ENCODE results near the gene ELAVL2.

ELAVL2 gene

GRCh38 chr9:23686257-23686656, 139.8 kb downstream of the ELAVL2 start:
- Histone ChIP-seq H3K27me3 (ENCODE audit: control insufficient read depth, insufficient read depth, low read length) (no peaks in the 10 kb centered on the region), H3K27ac (ENCODE audit: low read depth, low read length) (no peak overlapping the region), H3K36me3 (ENCODE audit: control insufficient read depth, insufficient read depth, low read length) (no peaks in the 10 kb centered on the region), H3K4me3 (ENCODE audit: low read length) (no peak overlapping the region), H3K9ac (ENCODE audit: low read length) (no peak overlapping the region), H3K4me1 (ENCODE audit: control insufficient read depth, insufficient read depth, low read length) (no peaks in the 10 kb centered on the region)

GRCh38 chr9:23683611-23684061, 142.4 kb downstream of the ELAVL2 start:
- H3K9ac ChIP-seq (ENCODE audit: low read length), result no peak overlapping the region
- no peaks in the 10 kb centered on the region for H3K4me1 ChIP-seq (ENCODE audit: control insufficient read depth, insufficient read depth, low read length)
- no peaks in the 10 kb centered on the region for H3K36me3 ChIP-seq (ENCODE audit: control insufficient read depth, insufficient read depth, low read length)
- no peaks in the 10 kb centered on the region for H3K27me3 ChIP-seq (ENCODE audit: control insufficient read depth, insufficient read depth, low read length)
- no peak overlapping the region for H3K27ac ChIP-seq (ENCODE audit: low read depth, low read length)
- no peak overlapping the region for H3K4me3 ChIP-seq (ENCODE audit: low read length)

GRCh38 chr9:23682891-23683431, 143.1 kb downstream of the ELAVL2 start:
- Histone ChIP-seq H3K36me3 (ENCODE audit: control insufficient read depth, insufficient read depth, low read length) (no peaks in the 10 kb centered on the region), H3K27ac (ENCODE audit: low read depth, low read length) (no peak overlapping the region), H3K9ac (ENCODE audit: low read length) (no peak overlapping the region), H3K4me3 (ENCODE audit: low read length) (no peak overlapping the region), H3K4me1 (ENCODE audit: control insufficient read depth, insufficient read depth, low read length) (no peaks in the 10 kb centered on the region), H3K27me3 (ENCODE audit: control insufficient read depth, insufficient read depth, low read length) (no peaks in the 10 kb centered on the region)

GRCh38 chr9:23682352-23682751, 143.7 kb downstream of the ELAVL2 start:
- Histone ChIP-seq H3K4me1 (ENCODE audit: control insufficient read depth, insufficient read depth, low read length) (no peaks in the 10 kb centered on the region), H3K36me3 (ENCODE audit: control insufficient read depth, insufficient read depth, low read length) (no peaks in the 10 kb centered on the region), H3K27ac (ENCODE audit: low read depth, low read length) (no peak overlapping the region), H3K27me3 (ENCODE audit: control insufficient read depth, insufficient read depth, low read length) (no peaks in the 10 kb centered on the region), H3K4me3 (ENCODE audit: low read length) (no peak overlapping the region), H3K9ac (ENCODE audit: low read length) (no peak overlapping the region)

- Histone ChIP-seq H3K27me3 (ENCODE audit: control insufficient read depth, insufficient read depth, low read length) (no peaks in the 10 kb centered on the region), H3K36me3 (ENCODE audit: control insufficient read depth, insufficient read depth, low read length) (no peaks in the 10 kb centered on the region), H3K27ac (ENCODE audit: low read depth, low read length) (no peak overlapping the region), H3K9ac (ENCODE audit: low read length) (no peak overlapping the region), H3K4me3 (ENCODE audit: low read length) (no peak overlapping the region), H3K4me1 (ENCODE audit: control insufficient read depth, insufficient read depth, low read length) (no peaks in the 10 kb centered on the region)
Measured at GRCh38 chr9:23677446-23677845, 148.6 kb downstream of the ELAVL2 start.

- no peak overlapping the region for H3K27ac ChIP-seq (ENCODE audit: low read depth, low read length)
- H3K36me3 ChIP-seq (ENCODE audit: control insufficient read depth, insufficient read depth, low read length), result no peaks in the 10 kb centered on the region
- H3K27me3 ChIP-seq (ENCODE audit: control insufficient read depth, insufficient read depth, low read length), result no peaks in the 10 kb centered on the region
- no peak overlapping the region for H3K9ac ChIP-seq (ENCODE audit: low read length)
- no peaks in the 10 kb centered on the region for H3K4me1 ChIP-seq (ENCODE audit: control insufficient read depth, insufficient read depth, low read length)
- no peak overlapping the region for H3K4me3 ChIP-seq (ENCODE audit: low read length)
Measured at GRCh38 chr9:23674016-23674585, 151.9 kb downstream of the ELAVL2 start.

GRCh38 chr9:23672151-23672550, 153.9 kb downstream of the ELAVL2 start:
- Histone ChIP-seq H3K4me3 (ENCODE audit: low read length) (no peak overlapping the region), H3K27me3 (ENCODE audit: control insufficient read depth, insufficient read depth, low read length) (no peaks in the 10 kb centered on the region), H3K27ac (ENCODE audit: low read depth, low read length) (no peak overlapping the region)

GRCh38 chr9:23669776-23670175, 156.3 kb downstream of the ELAVL2 start:
- H3K4me3 ChIP-seq (ENCODE audit: low read length), result no peak overlapping the region
- no peaks in the 10 kb centered on the region for H3K27me3 ChIP-seq (ENCODE audit: control insufficient read depth, insufficient read depth, low read length)
- no peak overlapping the region for H3K9ac ChIP-seq (ENCODE audit: low read length)
- H3K27ac ChIP-seq (ENCODE audit: low read depth, low read length), result no peak overlapping the region
- no peaks in the 10 kb centered on the region for H3K4me1 ChIP-seq (ENCODE audit: control insufficient read depth, insufficient read depth, low read length)
- H3K36me3 ChIP-seq (ENCODE audit: control insufficient read depth, insufficient read depth, low read length), result no peaks in the 10 kb centered on the region

More at GRCh38 chr9:23672151-23672550, 153.9 kb downstream of the ELAVL2 start:
- no peaks in the 10 kb centered on the region for H3K4me1 ChIP-seq (ENCODE audit: control insufficient read depth, insufficient read depth, low read length)
- no peaks in the 10 kb centered on the region for H3K36me3 ChIP-seq (ENCODE audit: control insufficient read depth, insufficient read depth, low read length)
- H3K9ac ChIP-seq (ENCODE audit: low read length), result no peak overlapping the region

GRCh38 chr9:23665635-23666034, 160.4 kb downstream of the ELAVL2 start:
- Histone ChIP-seq H3K9ac (ENCODE audit: low read length) (no peak overlapping the region), H3K4me3 (ENCODE audit: low read length) (no peak overlapping the region), H3K27ac (ENCODE audit: low read depth, low read length) (no peak overlapping the region), H3K27me3 (ENCODE audit: control insufficient read depth, insufficient read depth, low read length) (no peaks in the 10 kb centered on the region), H3K36me3 (ENCODE audit: control insufficient read depth, insufficient read depth, low read length) (no peaks in the 10 kb centered on the region), H3K4me1 (ENCODE audit: control insufficient read depth, insufficient read depth, low read length) (no peaks in the 10 kb centered on the region)

GRCh38 chr9:23665051-23665450, 161.0 kb downstream of the ELAVL2 start:
- Histone ChIP-seq H3K27me3 (ENCODE audit: control insufficient read depth, insufficient read depth, low read length) (no peaks in the 10 kb centered on the region), H3K27ac (ENCODE audit: low read depth, low read length) (no peak overlapping the region), H3K4me1 (ENCODE audit: control insufficient read depth, insufficient read depth, low read length) (no peaks in the 10 kb centered on the region), H3K9ac (ENCODE audit: low read length) (no peak overlapping the region), H3K4me3 (ENCODE audit: low read length) (no peak overlapping the region), H3K36me3 (ENCODE audit: control insufficient read depth, insufficient read depth, low read length) (no peaks in the 10 kb centered on the region)

GRCh38 chr9:23663946-23664345, 162.1 kb downstream of the ELAVL2 start:
- H3K4me1 ChIP-seq (ENCODE audit: control insufficient read depth, insufficient read depth, low read length), result no peaks in the 10 kb centered on the region
- no peak overlapping the region for H3K27ac ChIP-seq (ENCODE audit: low read depth, low read length)
- no peaks in the 10 kb centered on the region for H3K36me3 ChIP-seq (ENCODE audit: control insufficient read depth, insufficient read depth, low read length)
- no peaks in the 10 kb centered on the region for H3K27me3 ChIP-seq (ENCODE audit: control insufficient read depth, insufficient read depth, low read length)
- H3K9ac ChIP-seq (ENCODE audit: low read length), result no peak overlapping the region
- no peak overlapping the region for H3K4me3 ChIP-seq (ENCODE audit: low read length)

GRCh38 chr9:23663536-23663935, 162.5 kb downstream of the ELAVL2 start:
- Histone ChIP-seq H3K9ac (ENCODE audit: low read length) (no peak overlapping the region), H3K4me3 (ENCODE audit: low read length) (no peak overlapping the region), H3K4me1 (ENCODE audit: control insufficient read depth, insufficient read depth, low read length) (no peaks in the 10 kb centered on the region), H3K36me3 (ENCODE audit: control insufficient read depth, insufficient read depth, low read length) (no peaks in the 10 kb centered on the region), H3K27ac (ENCODE audit: low read depth, low read length) (no peak overlapping the region), H3K27me3 (ENCODE audit: control insufficient read depth, insufficient read depth, low read length) (no peaks in the 10 kb centered on the region)

GRCh38 chr9:23663125-23663524, 162.9 kb downstream of the ELAVL2 start:
- no peaks in the 10 kb centered on the region for H3K27me3 ChIP-seq (ENCODE audit: control insufficient read depth, insufficient read depth, low read length)
- no peaks in the 10 kb centered on the region for H3K4me1 ChIP-seq (ENCODE audit: control insufficient read depth, insufficient read depth, low read length)
- no peak overlapping the region for H3K27ac ChIP-seq (ENCODE audit: low read depth, low read length)
- no peak overlapping the region for H3K9ac ChIP-seq (ENCODE audit: low read length)
- H3K36me3 ChIP-seq (ENCODE audit: control insufficient read depth, insufficient read depth, low read length), result no peaks in the 10 kb centered on the region
- H3K4me3 ChIP-seq (ENCODE audit: low read length), result no peak overlapping the region

Measured in rectal smooth muscle tissue (tissue), 1 donor.